HPDE6-E6E7 (cell line): ENCODE results near the gene PC.
"Not testable (repeated sequence)": the region's sequence is repeated elsewhere in the genome, so short reads cannot be mapped to it uniquely, and the experiment has no call there.

Experiments used
- DNase-seq: peaks from one replicate; pipeline ENCODE4 v3.0.0; 2011; ENCODE audit warnings: missing footprints; ENCODE audit errors: extremely low spot score

Gene PC, protein sequence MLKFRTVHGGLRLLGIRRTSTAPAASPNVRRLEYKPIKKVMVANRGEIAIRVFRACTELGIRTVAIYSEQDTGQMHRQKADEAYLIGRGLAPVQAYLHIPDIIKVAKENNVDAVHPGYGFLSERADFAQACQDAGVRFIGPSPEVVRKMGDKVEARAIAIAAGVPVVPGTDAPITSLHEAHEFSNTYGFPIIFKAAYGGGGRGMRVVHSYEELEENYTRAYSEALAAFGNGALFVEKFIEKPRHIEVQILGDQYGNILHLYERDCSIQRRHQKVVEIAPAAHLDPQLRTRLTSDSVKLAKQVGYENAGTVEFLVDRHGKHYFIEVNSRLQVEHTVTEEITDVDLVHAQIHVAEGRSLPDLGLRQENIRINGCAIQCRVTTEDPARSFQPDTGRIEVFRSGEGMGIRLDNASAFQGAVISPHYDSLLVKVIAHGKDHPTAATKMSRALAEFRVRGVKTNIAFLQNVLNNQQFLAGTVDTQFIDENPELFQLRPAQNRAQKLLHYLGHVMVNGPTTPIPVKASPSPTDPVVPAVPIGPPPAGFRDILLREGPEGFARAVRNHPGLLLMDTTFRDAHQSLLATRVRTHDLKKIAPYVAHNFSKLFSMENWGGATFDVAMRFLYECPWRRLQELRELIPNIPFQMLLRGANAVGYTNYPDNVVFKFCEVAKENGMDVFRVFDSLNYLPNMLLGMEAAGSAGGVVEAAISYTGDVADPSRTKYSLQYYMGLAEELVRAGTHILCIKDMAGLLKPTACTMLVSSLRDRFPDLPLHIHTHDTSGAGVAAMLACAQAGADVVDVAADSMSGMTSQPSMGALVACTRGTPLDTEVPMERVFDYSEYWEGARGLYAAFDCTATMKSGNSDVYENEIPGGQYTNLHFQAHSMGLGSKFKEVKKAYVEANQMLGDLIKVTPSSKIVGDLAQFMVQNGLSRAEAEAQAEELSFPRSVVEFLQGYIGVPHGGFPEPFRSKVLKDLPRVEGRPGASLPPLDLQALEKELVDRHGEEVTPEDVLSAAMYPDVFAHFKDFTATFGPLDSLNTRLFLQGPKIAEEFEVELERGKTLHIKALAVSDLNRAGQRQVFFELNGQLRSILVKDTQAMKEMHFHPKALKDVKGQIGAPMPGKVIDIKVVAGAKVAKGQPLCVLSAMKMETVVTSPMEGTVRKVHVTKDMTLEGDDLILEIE

GRCh38 chr11:66958232-66958955 is at the start of gene PC:
Gene PC (minus strand): TSS chr11:66958383. CDS start chr11:66872159, 86,224 bp downstream.
- peak; percentile 99 for DNase-seq

DNA sequence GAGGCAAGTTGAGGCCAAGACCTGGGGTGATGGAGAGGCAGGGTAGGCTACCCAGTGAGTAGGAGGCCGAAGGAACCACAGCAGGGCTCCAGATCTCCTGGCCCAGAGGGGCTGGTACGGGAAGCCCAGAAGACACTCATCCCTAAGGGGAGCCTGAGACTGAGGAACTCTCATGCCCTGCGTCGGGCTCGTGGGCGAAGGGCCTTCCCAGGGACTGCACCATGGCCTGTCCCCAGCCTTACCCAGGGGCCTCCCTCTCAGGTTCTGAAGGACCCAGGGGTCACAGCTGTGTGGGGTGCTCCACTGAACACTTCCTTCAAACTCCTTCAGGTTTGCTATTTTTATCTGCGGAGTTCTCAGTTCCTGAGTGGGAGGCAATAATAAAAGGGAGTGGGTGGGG is 48.9 kb upstream of the PC start:
- DNase-seq: no peak

DNA sequence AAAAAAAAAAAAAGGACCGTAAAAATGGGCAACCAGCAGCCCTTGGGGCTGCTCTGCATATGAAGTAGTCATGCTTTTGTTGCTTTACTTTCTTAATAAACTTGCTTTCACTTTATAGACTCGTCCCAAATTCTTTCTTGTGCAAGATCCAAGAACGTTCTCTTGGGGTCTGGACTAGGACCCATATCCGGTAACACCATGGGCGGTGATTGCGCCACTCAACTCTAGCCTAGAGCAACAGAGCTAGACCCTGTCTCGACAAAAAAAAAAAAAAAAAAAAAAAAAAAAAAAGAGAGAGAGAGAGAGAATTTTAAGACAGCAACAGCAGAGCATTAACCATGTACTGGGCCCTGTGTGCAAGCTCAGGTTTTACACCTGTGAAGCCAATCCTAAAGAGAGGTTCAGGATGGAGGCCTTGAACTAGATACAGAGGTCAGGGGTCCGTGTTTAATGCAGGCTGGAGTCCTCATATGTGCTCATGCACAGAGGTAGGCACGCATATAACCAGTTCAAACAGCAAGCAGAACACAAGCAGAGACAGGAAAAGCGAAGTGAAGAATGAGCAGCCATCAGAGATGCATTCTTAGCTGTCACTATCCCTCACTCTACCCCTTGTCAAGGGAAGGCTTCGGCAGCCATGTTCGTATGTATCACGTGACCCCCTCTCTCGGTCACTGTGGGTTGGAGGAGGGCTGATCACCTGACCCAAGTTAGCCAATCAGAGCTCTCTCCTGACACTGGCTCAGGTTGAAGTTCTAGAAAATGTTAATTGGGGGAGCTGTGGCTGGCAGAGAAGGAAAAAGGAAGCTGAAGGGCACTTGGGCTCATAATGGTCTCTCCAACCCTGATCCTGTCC is 48.1 kb upstream of the PC start:
- DNase-seq: no peak

DNA sequence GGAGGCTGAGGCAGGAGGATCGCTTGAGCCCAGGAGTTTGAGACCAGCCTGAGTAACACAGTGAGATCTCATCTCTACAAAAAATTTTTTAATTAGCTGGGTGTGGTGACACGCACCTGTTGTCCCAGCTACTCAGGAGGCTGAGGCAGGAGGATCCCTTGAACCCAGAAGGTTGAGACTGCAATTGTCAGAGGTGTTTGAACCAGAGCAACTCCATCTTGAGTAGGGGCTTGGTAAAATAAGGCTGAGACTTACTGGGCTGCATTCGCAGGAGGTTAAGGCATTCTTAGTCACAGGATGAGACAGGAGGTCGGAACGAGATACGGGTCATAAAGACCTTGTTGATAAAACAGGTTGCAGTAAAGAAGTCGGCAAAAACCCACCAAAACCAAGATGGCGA is 47.0 kb upstream of the PC start:
- not testable (repeated sequence) for DNase-seq

GRCh38 chr11:67002921-67003411 is 44.8 kb upstream of the PC start:
- no peak for DNase-seq

DNA sequence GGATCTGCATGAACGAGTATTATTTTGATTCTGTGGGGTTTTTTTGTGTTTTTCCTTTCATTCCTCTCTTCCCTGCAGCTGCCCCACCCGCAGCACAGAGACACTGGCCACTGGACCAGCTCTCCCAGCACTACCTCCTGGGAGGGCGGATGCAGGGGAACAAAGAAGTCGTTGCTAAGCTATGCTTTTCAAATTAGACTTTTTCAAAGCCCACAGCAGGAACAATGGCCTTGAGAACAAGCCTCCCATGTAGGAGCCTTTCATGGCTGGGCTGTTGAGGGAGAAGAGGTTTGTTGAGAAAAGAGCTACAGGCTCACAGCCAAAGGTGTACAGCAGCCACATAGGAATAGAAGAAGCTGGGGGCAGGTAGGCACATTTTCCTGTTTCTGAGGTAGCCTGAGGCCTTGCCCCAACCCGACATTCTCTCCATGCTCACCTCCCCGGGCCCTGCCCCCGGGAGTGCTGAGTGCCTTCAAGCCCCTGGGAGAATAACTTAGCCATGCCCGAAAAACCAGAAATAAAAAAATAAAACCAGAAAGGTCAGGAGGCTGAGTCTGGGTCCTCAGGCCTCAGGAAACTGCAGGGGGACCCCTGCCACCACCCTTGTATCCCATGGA is 44.2 kb upstream of the PC start:
- no peak for DNase-seq

DNA sequence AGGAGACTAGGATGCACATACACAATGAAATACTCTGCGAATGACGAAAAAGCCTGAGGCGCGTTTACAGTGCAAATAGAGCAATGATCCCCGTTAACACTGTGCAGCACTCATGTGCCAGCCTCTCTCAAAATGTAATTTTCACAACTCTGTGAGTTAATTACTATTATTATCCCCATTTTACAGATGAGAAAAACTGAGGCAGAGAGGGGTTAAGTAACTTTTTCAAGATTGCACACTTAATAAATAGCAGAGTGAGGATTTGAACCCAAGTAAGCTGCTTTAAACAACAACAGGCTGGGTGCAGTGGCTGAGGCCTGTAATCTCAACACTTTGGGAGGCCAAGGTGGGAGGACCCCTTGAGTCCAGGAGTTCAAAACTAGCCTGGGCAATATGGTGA is 43.1 kb upstream of the PC start:
- no peak for DNase-seq

- DNase-seq: no peak
Observed at GRCh38 chr11:66999555-66999954, 41.4 kb upstream of the PC start.

- no peak for DNase-seq
Observed at GRCh38 chr11:66996609-66997273, 38.6 kb upstream of the PC start.

DNA sequence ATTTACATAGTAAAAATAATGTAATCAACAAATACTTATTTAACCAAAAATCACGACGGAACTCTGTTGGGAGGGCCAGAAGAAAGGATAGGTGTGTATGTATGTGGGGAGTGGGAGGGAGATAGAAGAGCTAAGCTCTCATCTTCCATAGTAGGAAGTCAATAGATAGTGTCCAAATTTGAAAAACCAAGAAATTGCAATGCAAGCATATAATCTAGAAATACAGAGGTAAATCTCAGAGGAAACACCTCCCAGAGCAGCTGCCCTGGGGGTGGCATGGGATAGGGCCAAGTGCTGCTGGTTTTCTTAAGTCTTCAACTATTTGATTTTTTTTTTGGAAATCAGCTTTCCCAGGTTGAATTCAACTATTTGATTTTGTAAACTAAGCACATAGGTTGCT is 33.9 kb upstream of the PC start:
- no peak for DNase-seq

- DNase-seq: not testable (repeated sequence)
Observed at GRCh38 chr11:66989360-66989759, 31.2 kb upstream of the PC start.

DNA sequence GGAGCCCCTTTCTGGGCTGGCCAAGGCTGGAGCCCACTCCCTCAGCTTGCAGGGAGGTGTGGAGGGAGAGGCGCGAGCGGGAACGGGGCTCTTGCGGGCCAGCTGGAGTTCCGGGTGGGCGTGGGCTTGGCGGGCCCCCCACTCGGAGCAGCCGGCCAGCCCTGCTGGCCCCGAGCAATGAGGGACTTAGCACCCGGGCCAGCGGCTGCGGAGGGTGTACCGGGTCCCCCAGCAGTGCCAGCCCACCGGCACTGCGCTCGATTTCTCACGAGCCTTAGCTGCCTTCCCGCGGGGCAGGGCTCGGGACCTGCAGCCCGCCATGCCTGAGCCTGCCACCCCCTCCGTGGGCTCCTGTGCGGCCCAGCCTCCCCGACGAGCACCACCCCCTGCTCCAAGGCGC is 30.6 kb upstream of the PC start:
- DNase-seq: not testable (repeated sequence)

DNA sequence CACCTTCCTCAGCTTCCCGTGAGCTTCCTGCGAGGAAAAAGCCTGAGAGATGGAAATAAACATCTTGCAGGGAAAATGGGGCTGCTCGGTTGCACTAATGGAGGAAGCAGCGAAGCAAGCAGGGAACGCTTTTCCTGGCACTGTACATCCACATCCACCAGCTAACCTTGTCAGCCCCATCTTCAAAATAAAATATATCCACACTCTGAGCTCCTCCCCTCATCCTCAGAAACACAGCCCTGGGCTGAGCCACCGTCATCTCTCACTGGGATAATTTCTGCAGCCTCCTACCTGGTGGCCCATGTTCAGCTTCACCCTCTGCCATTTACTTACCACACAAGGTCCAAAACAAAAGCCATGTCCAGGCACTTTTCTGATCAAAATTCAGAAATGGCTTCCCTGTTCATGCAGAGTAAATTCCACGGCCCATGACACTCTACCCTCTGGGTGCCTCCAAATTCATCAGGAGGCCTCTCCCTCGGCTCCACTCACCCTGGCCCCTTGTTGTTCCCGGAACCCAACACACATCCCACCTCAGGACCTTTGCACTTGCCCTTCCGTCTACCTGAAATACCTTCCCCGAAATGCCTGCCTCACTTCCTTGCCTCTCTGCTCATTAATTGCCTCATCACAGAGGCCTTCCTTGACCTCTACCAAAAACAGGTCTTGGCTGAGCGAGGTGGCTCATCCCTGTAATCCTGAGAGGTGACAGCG is 29.9 kb upstream of the PC start:
- DNase-seq: no peak

GRCh38 chr11:66987158-66987620 is 29.0 kb upstream of the PC start:
- DNase-seq: no peak

DNA sequence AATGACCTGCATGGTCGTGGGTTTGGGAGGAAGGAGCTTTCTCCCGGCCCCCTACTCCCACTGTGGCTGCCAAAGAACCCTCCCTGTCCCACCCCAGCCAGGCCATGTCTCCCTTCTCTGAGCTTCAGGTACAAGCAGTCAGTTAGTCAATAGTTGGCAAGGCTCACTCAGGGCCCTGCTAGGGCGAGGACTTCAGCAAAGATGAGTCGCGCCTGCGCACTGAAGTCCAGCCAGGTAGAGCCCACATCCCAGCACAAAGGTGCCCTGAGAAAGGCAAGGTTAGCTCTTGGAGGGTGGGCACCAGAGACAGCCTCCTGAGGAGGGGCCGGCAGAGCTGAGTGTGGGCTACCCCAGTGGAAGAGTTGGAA is 28.0 kb upstream of the PC start:
- DNase-seq: no peak

DNA sequence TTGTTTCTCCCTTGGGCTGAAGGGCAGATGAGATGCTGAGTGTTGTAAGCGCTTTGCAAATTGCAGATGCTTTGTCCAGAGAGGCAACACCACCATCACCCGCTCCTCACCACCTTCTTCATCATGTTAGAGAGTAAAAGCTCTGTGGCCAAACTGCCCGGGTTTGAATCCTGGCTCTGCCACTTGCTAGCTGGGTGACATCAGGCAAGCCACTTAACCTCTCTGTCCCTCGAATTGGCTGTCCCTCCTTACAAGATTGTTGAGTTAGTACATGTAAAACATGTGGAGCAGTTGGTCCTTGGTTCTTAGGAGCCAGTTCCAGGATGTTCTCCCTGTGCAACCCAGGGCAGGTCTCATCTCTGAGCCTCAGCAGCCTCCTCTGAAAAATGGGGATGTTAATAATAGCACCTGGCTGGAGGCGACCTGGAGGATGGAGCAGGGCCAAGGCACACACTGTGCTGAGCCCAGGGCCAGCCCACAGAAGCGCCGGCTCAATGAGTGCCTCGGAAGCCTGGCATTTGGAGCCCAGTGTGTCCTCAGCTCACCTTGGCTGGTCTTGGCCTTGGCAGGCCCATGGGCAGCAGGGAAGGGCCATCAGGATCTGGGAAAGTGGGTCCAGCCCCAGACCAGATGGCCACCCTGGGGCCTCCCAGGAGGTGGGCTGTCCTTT is 27.5 kb upstream of the PC start:
- no peak for DNase-seq

DNA sequence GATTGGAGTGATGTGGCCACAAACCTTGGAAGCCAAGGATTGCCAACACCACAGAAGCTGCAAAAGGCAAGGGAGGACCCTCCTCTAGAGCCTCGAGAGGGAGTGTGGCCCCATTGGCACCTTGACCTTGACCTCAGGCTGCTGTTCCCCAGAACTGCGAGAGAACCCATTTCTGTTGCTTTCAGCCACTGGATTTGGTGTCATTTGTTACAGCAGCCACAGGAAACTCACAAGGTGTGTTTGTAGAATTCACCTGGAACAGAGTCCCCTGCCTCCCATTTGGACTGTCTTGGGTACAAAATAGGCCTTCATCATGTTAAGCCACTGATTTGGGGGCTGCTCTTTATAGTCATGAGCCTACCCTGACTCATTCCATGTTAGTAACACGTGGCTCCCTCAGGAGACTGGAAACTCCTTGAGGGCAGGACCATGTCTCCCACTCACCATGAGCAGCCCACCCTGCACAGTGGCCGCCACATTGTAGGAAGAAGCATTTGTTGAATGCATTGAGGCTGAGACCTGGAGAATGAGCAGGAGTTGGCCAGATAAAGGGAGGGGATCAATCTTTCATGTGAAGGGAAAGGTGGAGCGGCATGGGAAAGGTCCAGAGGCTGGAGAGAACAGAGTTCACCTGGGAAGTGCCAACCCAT is 25.2 kb upstream of the PC start:
- no peak for DNase-seq
